Sigmoid colon (tissue), 7 donors: ENCODE data around the gene NPR1. TPM values are rescaled to one million over a fixed set of nuclear protein-coding genes. Genes with fewer than 3 reads are reported as not detected.

Source experiments
- DNase-seq: peaks from one replicate; pipeline ENCODE4 v3.0.0-alpha.2; 2019
- H3K27ac ChIP-seq, 4 donors: fragments of 200-600 bp; sonication (generic); one replicate each; pipeline ENCODE4 v1.5.1; 2016 to 2019; ENCODE audit warnings: mild to moderate bottlenecking in 1 of 4
- H3K27me3 ChIP-seq, 3 donors: fragments of 200-600 bp; sonication (generic); one replicate each; pipeline ENCODE4 v1.5.1; 2019; ENCODE audit warnings: mild to moderate bottlenecking in 1 of 3
- H3K36me3 ChIP-seq, 4 donors: fragments of 200-600 bp; sonication (generic); one replicate each; pipeline ENCODE4 v1.5.1; 2016 to 2019
- H3K4me1 ChIP-seq, 4 donors: fragments of 200-600 bp; sonication (generic); one replicate each; pipeline ENCODE4 v1.5.1; 2017 to 2019
- H3K4me3 ChIP-seq, 4 donors: fragments of 200-600 bp; sonication (generic); one replicate each; pipeline ENCODE4 v1.5.1; 2017 to 2019; ENCODE audit warnings: mild to moderate bottlenecking in 2 of 4, moderate library complexity in 1 of 4
- H3K9me3 ChIP-seq, 4 donors: fragments of 200-600 bp in 3 of 4; sonication (generic) in 3 of 4; one replicate each; pipeline versions ENCODE4 v1.5.1 to v1.6.1; 2013 to 2019
- EP300 ChIP-seq, 4 donors: sonication (generic); formaldehyde crosslinking; IDR thresholded peaks; one replicate each; pipeline ENCODE4 v1.6.1; 2017; ENCODE audit warnings: antibody characterized with exemption in 4 of 4
- POLR2A ChIP-seq, 2 donors: fragments of 450-650 bp; IDR thresholded peaks; one replicate each; pipeline ENCODE4 v1.6.1; 2016; ENCODE audit warnings: antibody characterized with exemption in 2 of 2, mild to moderate bottlenecking in 2 of 2, moderate library complexity in 2 of 2
- POLR2AphosphoS5 ChIP-seq, 4 donors: sonication (generic); formaldehyde crosslinking; IDR thresholded peaks; one replicate each; pipeline ENCODE4 v1.6.1; 2017; ENCODE audit warnings: antibody characterized with exemption in 4 of 4
- WGBS, 2 donors: extraction: QIAGEN DNeasy Blood & Tissue Kit; methylation state at CpG; one replicate each; pipeline ENCODE4 v1.1.7; 2013; 5-methylcytosine and 5-hydroxymethylcytosine counted together
- intact Hi-C: fragments of 100-400 bp; cut with DNase I; formaldehyde crosslinking; loops from one replicate; pipeline ENCODE4 v1.15.1; 2023
- polyA plus RNA-seq, 3 donors: library from polyadenylated mRNA; stranded (reverse); fragments of 200-250 nt; gene quantifications; one replicate each; pipeline ENCODE4 v1.2.3, GENCODE V29; 2013
- total RNA-seq, 4 donors: library from RNA; depleted of rRNA; stranded (reverse); fragments of >200 nt; gene quantifications; one replicate each; pipeline ENCODE4 v1.1.0, GENCODE V29; 2016
- TF ChIP-seq, protein P1 (sequence below), 4 experiments: fragments of 450-650 bp in 3 of 4; fragments of 200-600 bp in 1 of 4; IDR thresholded peaks; one replicate each; pipeline ENCODE4 v1.5.1; 2016 to 2019; ENCODE audit warnings: antibody characterized with exemption in 4 of 4, mild to moderate bottlenecking in 3 of 4, moderate library complexity in 2 of 4
- donor health status: healthy with polysubstance abuse.
- donor health status: Bipolar disorder and iron deficiency.
- donor health status: healthy.

The NPR1 gene
- total and polyA plus RNA-seq, 7 donors = 0.23 to 36.2 (median 11.1) TPM

DNA sequence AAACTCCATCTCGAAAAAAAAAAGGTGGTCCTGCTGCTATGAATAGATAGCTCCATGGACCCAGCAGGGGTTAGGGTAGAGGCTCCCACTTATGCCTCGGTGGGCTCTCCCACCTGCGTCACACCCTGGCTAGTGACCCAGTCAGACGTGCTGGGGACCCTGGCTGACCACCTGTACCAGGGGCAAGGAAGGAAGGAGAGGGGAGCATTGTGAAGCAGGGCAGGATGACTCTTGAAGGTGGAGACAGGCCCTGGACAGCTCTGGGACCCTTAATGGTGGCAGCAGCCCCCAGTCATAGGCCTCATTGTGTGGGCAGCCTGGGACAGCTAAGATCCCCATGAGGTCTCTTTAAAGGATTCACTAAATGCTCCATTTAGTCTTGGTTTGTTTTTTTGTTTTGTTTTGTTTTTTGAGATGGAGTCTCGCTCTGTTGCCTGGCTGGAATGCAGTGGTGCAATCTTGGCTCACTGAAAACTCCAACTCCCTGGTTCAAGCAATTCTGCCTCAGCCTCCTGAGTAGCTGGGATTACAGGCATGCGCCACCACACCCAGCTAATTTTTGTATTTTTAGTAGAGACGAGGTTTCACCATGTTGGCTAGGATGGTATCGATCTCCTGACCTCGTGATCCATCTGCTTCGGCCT lies 30.4 kb upstream of the NPR1 start:
- Histone ChIP-seq H3K4me3 (no peak overlapping the region), H3K27ac (peak overlapping the region in 1 of 4 donors; percentile 13), H3K36me3 (peaks cover 12 to 40% (median 27%) of the 10 kb centered on the region in 4 donors), H3K9me3 (no peaks in the 10 kb centered on the region), H3K27me3 (no peaks in the 10 kb centered on the region), H3K4me1 (peaks cover 0 to 13% (median 8%) of the 10 kb centered on the region in 4 donors)
- no peak for DNase-seq
- intact Hi-C loops = no loop called here
- TF ChIP-seq, protein P1, sequence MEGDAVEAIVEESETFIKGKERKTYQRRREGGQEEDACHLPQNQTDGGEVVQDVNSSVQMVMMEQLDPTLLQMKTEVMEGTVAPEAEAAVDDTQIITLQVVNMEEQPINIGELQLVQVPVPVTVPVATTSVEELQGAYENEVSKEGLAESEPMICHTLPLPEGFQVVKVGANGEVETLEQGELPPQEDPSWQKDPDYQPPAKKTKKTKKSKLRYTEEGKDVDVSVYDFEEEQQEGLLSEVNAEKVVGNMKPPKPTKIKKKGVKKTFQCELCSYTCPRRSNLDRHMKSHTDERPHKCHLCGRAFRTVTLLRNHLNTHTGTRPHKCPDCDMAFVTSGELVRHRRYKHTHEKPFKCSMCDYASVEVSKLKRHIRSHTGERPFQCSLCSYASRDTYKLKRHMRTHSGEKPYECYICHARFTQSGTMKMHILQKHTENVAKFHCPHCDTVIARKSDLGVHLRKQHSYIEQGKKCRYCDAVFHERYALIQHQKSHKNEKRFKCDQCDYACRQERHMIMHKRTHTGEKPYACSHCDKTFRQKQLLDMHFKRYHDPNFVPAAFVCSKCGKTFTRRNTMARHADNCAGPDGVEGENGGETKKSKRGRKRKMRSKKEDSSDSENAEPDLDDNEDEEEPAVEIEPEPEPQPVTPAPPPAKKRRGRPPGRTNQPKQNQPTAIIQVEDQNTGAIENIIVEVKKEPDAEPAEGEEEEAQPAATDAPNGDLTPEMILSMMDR (IDR thresholded peaks at IDR 0.05) = no peak
- TF ChIP-seq POLR2AphosphoS5 (IDR thresholded peaks at IDR 0.05) = peak in 2 of 4 donors; percentile 38 to 40
- WGBS, 2 donors = 84 to 92% methylated on average over 10 of the region's 10 CpGs

DNA sequence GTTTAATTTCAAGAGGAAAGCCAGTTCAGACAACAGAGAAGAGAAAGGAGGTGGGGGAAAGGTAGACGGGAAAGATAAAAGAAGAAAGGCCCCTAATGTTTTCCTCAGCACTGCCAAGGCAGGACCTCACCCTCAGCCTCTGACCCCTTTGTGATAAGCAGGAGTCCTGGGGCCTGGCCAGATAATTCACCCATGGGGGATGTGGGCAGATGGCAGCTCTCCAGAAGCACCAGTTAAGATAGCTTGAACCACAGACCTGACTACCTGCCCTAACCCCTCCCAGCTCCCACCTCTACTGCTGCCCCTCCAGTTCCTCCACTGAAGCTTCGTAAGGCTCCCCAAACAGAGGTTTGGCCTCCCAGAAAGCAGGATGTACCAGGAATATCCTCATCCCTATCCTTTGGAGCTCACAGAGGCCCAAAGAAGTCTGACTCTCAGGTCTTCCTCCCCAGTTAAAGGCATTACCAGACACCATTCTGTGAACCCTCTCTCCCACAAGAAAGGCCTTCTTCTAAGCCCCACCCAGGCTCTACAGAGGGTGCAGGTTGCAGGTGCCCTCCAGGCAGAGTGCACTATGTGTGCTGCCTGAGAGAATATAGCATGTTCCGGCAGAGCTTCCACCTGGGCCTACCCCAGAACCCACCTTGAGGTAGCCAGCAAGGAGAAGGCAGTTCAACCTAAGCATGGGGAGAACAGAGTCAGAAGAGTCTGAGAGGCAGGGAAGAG lies 29.2 kb upstream of the NPR1 start:
- H3K4me1 ChIP-seq = peaks cover 0 to under 1% (median 0%) of the 10 kb centered on the region in 4 donors
- no peak for TF ChIP-seq EP300 (IDR thresholded peaks at IDR 0.05)
- TF ChIP-seq, protein P1 (IDR thresholded peaks at IDR 0.05) = no peak
- no peak for TF ChIP-seq POLR2AphosphoS5 (IDR thresholded peaks at IDR 0.05)
- no peak for TF ChIP-seq POLR2A (IDR thresholded peaks at IDR 0.05)
- DNase-seq = no peak

GRCh38 chr1:153649863-153650235 lies 28.6 kb upstream of the NPR1 start:
- WGBS, 2 donors = 67 to 88% methylated on average over 2 of the region's 2 CpGs
- intact Hi-C loops = no loop called here
- Histone ChIP-seq H3K27me3 (no peaks in the 10 kb centered on the region), H3K27ac (no peak overlapping the region), H3K9me3 (no peaks in the 10 kb centered on the region), H3K36me3 (peaks cover 9 to 23% (median 17%) of the 10 kb centered on the region in 4 donors), H3K4me1 (no peaks in the 10 kb centered on the region), H3K4me3 (no peak overlapping the region)
- no peak for DNase-seq
- no peak for TF ChIP-seq EP300 (IDR thresholded peaks at IDR 0.05)
- TF ChIP-seq, protein P1 (IDR thresholded peaks at IDR 0.05) = no peak
- no peak for TF ChIP-seq POLR2AphosphoS5 (IDR thresholded peaks at IDR 0.05)
- TF ChIP-seq POLR2A (IDR thresholded peaks at IDR 0.05) = no peak

More for the DNA sequence above, 29.2 kb upstream of the NPR1 start:
- Histone ChIP-seq H3K27me3 (no peaks in the 10 kb centered on the region), H3K4me3 (no peak overlapping the region), H3K27ac (no peak overlapping the region), H3K36me3 (peaks cover 9 to 29% (median 20%) of the 10 kb centered on the region in 4 donors), H3K9me3 (no peaks in the 10 kb centered on the region)
- intact Hi-C loops = no loop called here
- 47 to 52% methylated on average over 3 of the region's 3 CpGs for WGBS, 2 donors

DNA sequence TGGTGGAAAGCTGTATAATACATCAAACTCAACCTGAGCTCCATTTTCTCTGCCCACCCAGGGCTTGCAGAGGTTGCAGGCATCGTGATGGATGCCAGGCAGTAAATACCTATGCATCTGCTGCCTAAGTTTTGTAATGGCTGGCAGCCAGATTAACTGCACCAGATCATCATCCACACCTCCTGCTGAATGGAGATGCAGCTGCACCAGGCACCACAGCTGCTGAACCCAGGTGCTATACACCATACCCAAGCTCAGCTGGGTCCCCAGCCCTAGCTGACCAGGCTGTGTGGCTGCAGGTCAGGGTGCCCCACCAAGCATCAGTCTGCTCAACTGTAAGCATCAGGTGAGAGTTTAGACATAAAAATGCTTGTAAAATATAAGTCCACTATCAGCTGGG lies 26.7 kb upstream of the NPR1 start:
- TF ChIP-seq POLR2A (IDR thresholded peaks at IDR 0.05) (no peak), POLR2AphosphoS5 (IDR thresholded peaks at IDR 0.05) (no peak), EP300 (IDR thresholded peaks at IDR 0.05) (no peak)
- TF ChIP-seq, protein P1 (IDR thresholded peaks at IDR 0.05) = no peak
- Histone ChIP-seq H3K36me3 (peaks cover 0 to 4% (median 2%) of the 10 kb centered on the region in 4 donors), H3K27me3 (no peaks in the 10 kb centered on the region), H3K9me3 (no peaks in the 10 kb centered on the region), H3K4me3 (no peak overlapping the region), H3K4me1 (no peaks in the 10 kb centered on the region), H3K27ac (no peak overlapping the region)
- WGBS, 2 donors = 31 to 72% methylated on average over 1 of the region's 1 CpG
- DNase-seq = peak; percentile 40
- intact Hi-C loops = no loop called here
